K562 (cell line): ENCODE measurements around the gene ASPG. TPM values are rescaled to one million over a fixed set of nuclear protein-coding genes. Genes with fewer than 3 reads are reported as not detected.

Experiments used
- ATAC-seq: fragments of 200-7000 bp; cut with Tn5 transposase; 3 replicates; pipeline ENCODE4 v1.9.1; 2020; ENCODE audit warnings: moderate library complexity
- BruUV-seq: library from RNA; stranded (reverse); fragments of 400-500 nt; replicated peaks from 2 replicates; lab custom pipeline; 2021; lab: Mats Ljungman, UMichigan
- CTCF ChIA-PET: fragments of 300-600 bp; formaldehyde crosslinking; extraction: SDS; loops from one replicate; lab custom pipeline; 2021; ENCODE audit warnings: low intra/inter-chr PET ratio; lab: Yijun Ruan, JAX
- POLR2A ChIA-PET: fragments of 300-600, 350-650 bp; sonication (Branson Sonifier 250); formaldehyde crosslinking; extraction: SDS; loops from one replicate; lab custom pipeline; 2021; ENCODE audit warnings: antibody characterized with exemption, inconsistent platforms; lab: Yijun Ruan, JAX
- DNase-seq, 4 experiments: peaks; one replicate each; pipeline versions ENCODE4 v3.0.0 to v3.0.0-alpha.2; 2011 to 2018; ENCODE audit warnings: low spot score in 3 of 4, mixed read lengths in 3 of 4; ENCODE audit errors: extremely low read depth in 1 of 4
- FAIRE-seq: peaks from 2 replicates; lab custom pipeline; 2011; peaks lifted over from hg19 to GRCh38; lab: Jason Lieb, UNC
- H2AFZ ChIP-seq: 2 replicates; pipeline ENCODE4 v1.6.0; 2011; ENCODE audit warnings: low read depth, low read length, control low read depth, inconsistent platforms
- H3K27ac ChIP-seq: fragments of 200-600 bp; 3 replicates; pipeline ENCODE4 v1.8.0; 2011; ENCODE audit warnings: low read depth, mild to moderate bottlenecking, control low read depth, inconsistent platforms, low read length, moderate library complexity, mixed read lengths; ENCODE audit errors: extremely low read depth
- H3K27me3 ChIP-seq, 2 experiments: fragments of 300-600 bp in 1 of 2; 2 replicates in 1 of 2; 3 replicates in 1 of 2; pipeline versions ENCODE4 v1.6.0 to v1.8.0; 2011; ENCODE audit warnings: inconsistent platforms in 2 of 2, low read length in 2 of 2, mild to moderate bottlenecking in 1 of 2, mixed read lengths in 1 of 2, moderate library complexity in 1 of 2; ENCODE audit not compliant: control insufficient read depth in 2 of 2, insufficient read depth in 2 of 2
- H3K36me3 ChIP-seq: fragments of 300-600 bp; 3 replicates; pipeline ENCODE4 v1.8.0; 2011; ENCODE audit warnings: mild to moderate bottlenecking, low read length, inconsistent platforms; ENCODE audit not compliant: control insufficient read depth, insufficient read depth
- H3K4me1 ChIP-seq, 2 experiments: fragments of 200-600 bp in 1 of 2; replicated peaks in 1 of 2; 2 replicates in 1 of 2; 3 replicates in 1 of 2; pipeline versions ENCODE4 v1.5.1 to v1.8.0; 2011; ENCODE audit warnings: inconsistent platforms in 2 of 2, low read length in 2 of 2, mild to moderate bottlenecking in 1 of 2, mixed read lengths in 1 of 2, moderate library complexity in 1 of 2; ENCODE audit not compliant: control insufficient read depth in 2 of 2, insufficient read depth in 2 of 2
- H3K4me2 ChIP-seq: 2 replicates; pipeline ENCODE4 v1.6.1; 2011; ENCODE audit warnings: low read length, control low read depth, inconsistent platforms, mixed read lengths; ENCODE audit not compliant: insufficient read depth
- H3K4me3 ChIP-seq: fragments of 200-600 bp; sonication (generic), shearing (Covaris generic); 2 replicates; pipeline ENCODE4 v1.5.1; 2016; ENCODE audit warnings: control low read depth, inconsistent platforms
- H3K79me2 ChIP-seq: fragments of 200-600 bp; 3 replicates; pipeline ENCODE4 v1.8.0; 2011; ENCODE audit warnings: low read length, inconsistent platforms; ENCODE audit not compliant: control insufficient read depth, insufficient read depth
- H3K9ac ChIP-seq, 2 experiments: 2 replicates each; pipeline versions ENCODE4 v1.6.0 to v1.6.1; 2011; ENCODE audit warnings: low read depth in 2 of 2, low read length in 2 of 2, control low read depth in 1 of 2, inconsistent platforms in 1 of 2, mild to moderate bottlenecking in 1 of 2, mixed read lengths in 1 of 2; ENCODE audit not compliant: insufficient read depth in 1 of 2
- H3K9me1 ChIP-seq: one replicate; pipeline ENCODE4 v1.6.0; 2011; ENCODE audit warnings: inconsistent platforms, mild to moderate bottlenecking, low read length, moderate library complexity; ENCODE audit not compliant: control insufficient read depth, insufficient read depth
- H3K9me3 ChIP-seq: replicated peaks from 2 replicates; pipeline ENCODE4 v1.5.1; 2011; ENCODE audit warnings: low read depth, low read length, inconsistent platforms; ENCODE audit not compliant: control insufficient read depth, insufficient read depth
- H4K20me1 ChIP-seq: replicated peaks from 2 replicates; pipeline ENCODE4 v1.6.1; 2011; ENCODE audit warnings: low read length, inconsistent platforms, mixed read lengths; ENCODE audit not compliant: control insufficient read depth, insufficient read depth
- CLOCK ChIP-seq: fragments of 250-450 bp; sonication (Bioruptor Pico); IDR thresholded peaks from 2 replicates; pipeline ENCODE4 v1.4.0; 2020; ENCODE audit warnings: mild to moderate bottlenecking, moderate library complexity, borderline replicate concordance
- FOXK2 ChIP-seq, 2 experiments: fragments of 450-650 bp; IDR thresholded peaks in 1 of 2; conservative IDR thresholded peaks in 1 of 2; 2 replicates each; pipeline ENCODE4 v1.6.1; 2016; ENCODE audit warnings: low read depth in 2 of 2, mild to moderate bottlenecking in 1 of 2
- PCBP1 ChIP-seq: fragments of 200-400 bp; formaldehyde crosslinking; IDR thresholded peaks from 2 replicates; pipeline ENCODE4 v1.6.1; 2018; ENCODE audit warnings: mild to moderate bottlenecking, low read depth, low read length; ENCODE audit not compliant: poor library complexity, severe bottlenecking
- SIN3B ChIP-seq: fragments of 450-650 bp; IDR thresholded peaks from 2 replicates; pipeline ENCODE4 v1.6.1; 2017; ENCODE audit warnings: low read depth, mild to moderate bottlenecking, moderate library complexity
- SMAD3 ChIP-seq: fragments of 450-650 bp; formaldehyde crosslinking; conservative IDR thresholded peaks from 2 replicates; pipeline ENCODE4 v1.4.0; 2020; ENCODE audit warnings: mild to moderate bottlenecking
- ZNF79 ChIP-seq: fragments of 250-450 bp; sonication (Bioruptor Pico); IDR thresholded peaks from 2 replicates; pipeline ENCODE4 v1.4.0; 2020; ENCODE audit warnings: low read depth, mild to moderate bottlenecking, moderate library complexity
- WGBS: fragments of 100-300 bp; shearing (Covaris generic); methylation state at CpG from one replicate; pipeline ENCODE4 v1.1.6; 2016; ENCODE audit warnings: low coverage, mixed read lengths; ENCODE audit not compliant: insufficient coverage; ENCODE audit errors: missing lambda C conversion rate; 5-methylcytosine and 5-hydroxymethylcytosine counted together
- in situ Hi-C: fragments of 300-500 bp; cut with MboI; formaldehyde crosslinking; loops from 4 replicates; pipeline ENCODE4 v1.15.0; 2018; ENCODE audit warnings: inconsistent platforms, mixed read lengths
- intact Hi-C: fragments of 100-400 bp; cut with micrococcal nuclease; formaldehyde crosslinking; loops from 2 replicates; pipeline ENCODE4 v1.14.2; 2022
- polyA plus RNA-seq, 8 experiments: library from polyadenylated mRNA; depleted of rRNA in 4 of 8; stranded (reverse) in 5 of 8; unstranded in 3 of 8; fragments of >200 nt; fragmentation: Nextera tagmentation in 2 of 8; fragmentation: Illumina TruSeq in 1 of 8; extraction: Ambion mirVana in 2 of 8; extraction: Trizol in 1 of 8; gene quantifications; 2 replicates each; pipeline versions ENCODE4 v1.2.1 to v1.2.3, GENCODE V29; 2011 to 2014; ENCODE audit warnings: inconsistent platforms in 1 of 8, missing spikeins in 1 of 8
- total RNA-seq, 7 experiments: library from RNA; depleted of rRNA in 6 of 7; stranded (reverse); fragments of >200 nt in 6 of 7; fragmentation: Illumina TruSeq in 2 of 7; extraction: Trizol in 2 of 7; gene quantifications; 2 replicates each; pipeline versions ENCODE4 v1.2.1 to v1.2.3, GENCODE V29; 2011 to 2021; ENCODE audit warnings: low replicate concordance in 1 of 7

The ASPG gene
- total and polyA plus RNA-seq, 9 of the 15 experiments (the other 6 are each of a cell fraction or from before 2014, with no cell fraction given): 0.18 TPM; not detected in 8

- TF ChIP-seq FOXK2 (conservative IDR thresholded peaks at IDR 0.05 in 1 of 2, IDR thresholded peaks at IDR 0.05 in 1 of 2; ENCODE audit: low read depth in 2 of 2) (no peak), SMAD3 (CRISPR knock-in tag) (no peak), CLOCK (CRISPR knock-in tag) (no peak), SIN3B (no peak)
- TF ChIP-seq, all 486 proteins: peak for 0
Measured at GRCh38 chr14:104108570-104109541, 23.4 kb downstream of the ASPG start (continued).

- no peak for FAIRE-seq
- H4K20me1 ChIP-seq: no peaks in the 10 kb centered on the region
- H3K36me3 ChIP-seq: no peaks in the 10 kb centered on the region
- no peak for DNase-seq
- H3K79me2 ChIP-seq: no peaks in the 10 kb centered on the region
- 12% methylated on average over 8 of the region's 24 CpGs for WGBS
- 0 out of 5 replicates have a peak, but pooled peaks cover 0 to 8% of the 10 kb centered on the region in 2 experiments for H3K27me3 ChIP-seq
- H3K4me3 ChIP-seq: no peak overlapping the region
- no peaks in the 10 kb centered on the region for H3K9me3 ChIP-seq
- no peak for TF ChIP-seq ZNF79 (CRISPR knock-in tag)
- TF ChIP-seq PCBP1: peak; percentile 51
- no peaks in the 10 kb centered on the region for H3K9me1 ChIP-seq
- no peak overlapping the region for H3K4me2 ChIP-seq
- H2AFZ ChIP-seq: no peak overlapping the region
- in situ Hi-C loops (no loop called here), intact Hi-C loops (no loop called here)
- H3K9ac ChIP-seq: no peak overlapping the region
- POLR2A ChIA-PET: no interaction called here
- no TSS peak for BruUV-seq
- ATAC-seq: no peak
- H3K27ac ChIP-seq: no peak overlapping the region
- peaks cover 0 to 19% of the 10 kb centered on the region in 2 experiments; a peak in 2 of 5 replicates for H3K4me1 ChIP-seq
- CTCF ChIA-PET: no interaction called here
Measured at GRCh38 chr14:104109731-104110361, 24.3 kb downstream of the ASPG start.
